Breast epithelium (tissue), 3 donors: ENCODE data around the gene HHLA2.

Experiments
- POLR2A ChIP-seq: fragments of 450-650 bp; IDR thresholded peaks from one replicate; pipeline ENCODE4 v1.6.1; 2016; ENCODE audit warnings: antibody characterized with exemption, mild to moderate bottlenecking, moderate library complexity
- TF ChIP-seq, protein P1 (sequence below), 3 donors: fragments of 450-650 bp; IDR thresholded peaks; one replicate each; pipeline ENCODE4 v1.5.1; 2016 to 2017; ENCODE audit warnings: antibody characterized with exemption in 3 of 3, mild to moderate bottlenecking in 3 of 3, moderate library complexity in 3 of 3

DNA sequence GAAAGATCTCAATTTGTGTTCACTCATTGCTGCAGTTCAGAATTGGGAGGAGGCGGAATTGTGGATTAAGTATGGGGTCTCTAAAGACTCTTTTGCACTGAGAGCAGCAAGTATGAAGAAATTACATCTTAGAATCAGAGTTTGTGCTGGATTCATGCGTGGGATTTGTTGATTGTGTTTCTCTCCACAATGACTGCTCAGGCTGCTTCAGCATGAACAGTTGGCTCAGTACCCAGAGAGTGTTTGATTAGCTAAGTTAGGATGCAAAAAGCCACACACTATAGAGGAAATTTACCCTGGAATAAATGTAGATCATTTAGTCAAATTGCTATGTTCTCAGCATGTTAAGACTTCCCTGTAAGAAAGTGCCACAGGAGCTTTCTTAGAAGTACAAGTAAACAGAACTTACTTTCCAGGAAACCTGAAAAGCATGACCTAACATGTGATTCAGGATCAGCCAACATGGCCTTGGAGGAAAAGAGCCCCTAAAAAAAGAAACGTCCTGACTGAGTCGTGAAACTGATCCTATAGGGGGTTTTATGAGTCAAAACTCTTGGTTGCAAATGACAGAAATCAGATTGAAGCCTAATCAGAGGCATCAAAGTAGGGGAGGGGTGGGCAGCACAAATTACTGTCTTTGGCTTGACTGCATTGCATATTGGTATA, 32.6 kb downstream of the HHLA2 start:
- TF ChIP-seq POLR2A = no peak
- TF ChIP-seq, protein P1, sequence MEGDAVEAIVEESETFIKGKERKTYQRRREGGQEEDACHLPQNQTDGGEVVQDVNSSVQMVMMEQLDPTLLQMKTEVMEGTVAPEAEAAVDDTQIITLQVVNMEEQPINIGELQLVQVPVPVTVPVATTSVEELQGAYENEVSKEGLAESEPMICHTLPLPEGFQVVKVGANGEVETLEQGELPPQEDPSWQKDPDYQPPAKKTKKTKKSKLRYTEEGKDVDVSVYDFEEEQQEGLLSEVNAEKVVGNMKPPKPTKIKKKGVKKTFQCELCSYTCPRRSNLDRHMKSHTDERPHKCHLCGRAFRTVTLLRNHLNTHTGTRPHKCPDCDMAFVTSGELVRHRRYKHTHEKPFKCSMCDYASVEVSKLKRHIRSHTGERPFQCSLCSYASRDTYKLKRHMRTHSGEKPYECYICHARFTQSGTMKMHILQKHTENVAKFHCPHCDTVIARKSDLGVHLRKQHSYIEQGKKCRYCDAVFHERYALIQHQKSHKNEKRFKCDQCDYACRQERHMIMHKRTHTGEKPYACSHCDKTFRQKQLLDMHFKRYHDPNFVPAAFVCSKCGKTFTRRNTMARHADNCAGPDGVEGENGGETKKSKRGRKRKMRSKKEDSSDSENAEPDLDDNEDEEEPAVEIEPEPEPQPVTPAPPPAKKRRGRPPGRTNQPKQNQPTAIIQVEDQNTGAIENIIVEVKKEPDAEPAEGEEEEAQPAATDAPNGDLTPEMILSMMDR (IDR thresholded peaks at IDR 0.05) = no peak
